ENCODE data around the gene IL17RE. TPM values are rescaled to one million over a fixed set of nuclear protein-coding genes. Genes with fewer than 3 reads are reported as not detected.

The IL17RE gene
- total and polyA plus RNA-seq, 2 of the 13 experiments (the other 11 are each of a cell fraction or from before 2014, with no cell fraction given): 14.5 to 24.1 TPM

DNA sequence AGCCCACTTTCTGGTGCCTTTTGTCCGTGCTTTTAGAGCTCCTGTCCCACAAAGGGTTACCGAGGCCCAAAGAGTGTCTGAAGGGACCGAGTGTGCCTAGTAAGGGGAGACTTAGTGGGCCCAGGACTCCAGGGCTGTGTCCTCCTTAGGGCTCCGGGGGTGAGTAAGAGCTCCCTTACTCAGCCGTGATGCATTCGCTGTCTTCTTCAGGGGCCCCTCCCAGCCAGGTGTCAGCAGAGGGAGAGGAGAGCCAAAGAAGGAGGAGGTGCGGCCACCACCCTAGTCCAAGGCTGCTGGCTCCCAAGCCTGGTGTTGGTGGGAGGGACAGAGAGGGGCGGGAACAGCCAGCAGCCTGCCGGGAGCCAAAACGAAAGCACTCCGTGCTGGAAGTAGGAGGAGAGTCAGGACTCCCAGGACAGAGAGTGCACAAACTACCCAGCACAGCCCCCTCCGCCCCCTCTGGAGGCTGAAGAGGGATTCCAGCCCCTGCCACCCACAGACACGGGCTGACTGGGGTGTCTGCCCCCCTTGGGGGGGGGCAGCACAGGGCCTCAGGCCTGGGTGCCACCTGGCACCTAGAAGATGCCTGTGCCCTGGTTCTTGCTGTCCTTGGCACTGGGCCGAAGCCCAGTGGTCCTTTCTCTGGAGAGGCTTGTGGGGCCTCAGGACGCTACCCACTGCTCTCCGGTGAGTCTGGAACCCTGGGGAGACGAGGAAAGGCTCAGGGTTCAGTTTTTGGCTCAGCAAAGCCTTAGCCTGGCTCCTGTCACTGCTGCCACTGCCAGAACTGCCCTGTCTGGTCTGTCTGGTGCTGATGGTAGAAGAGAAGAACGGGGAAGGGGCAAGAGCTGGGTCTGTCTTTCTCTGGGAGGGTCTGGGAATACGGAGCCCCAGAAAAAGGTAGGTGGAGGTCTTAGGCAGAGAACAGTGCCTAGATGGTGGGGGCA is 14.4 kb downstream of the IL17RE start, which contains the start of gene IL17RC (continued):
- TF ChIP-seq, protein P1, sequence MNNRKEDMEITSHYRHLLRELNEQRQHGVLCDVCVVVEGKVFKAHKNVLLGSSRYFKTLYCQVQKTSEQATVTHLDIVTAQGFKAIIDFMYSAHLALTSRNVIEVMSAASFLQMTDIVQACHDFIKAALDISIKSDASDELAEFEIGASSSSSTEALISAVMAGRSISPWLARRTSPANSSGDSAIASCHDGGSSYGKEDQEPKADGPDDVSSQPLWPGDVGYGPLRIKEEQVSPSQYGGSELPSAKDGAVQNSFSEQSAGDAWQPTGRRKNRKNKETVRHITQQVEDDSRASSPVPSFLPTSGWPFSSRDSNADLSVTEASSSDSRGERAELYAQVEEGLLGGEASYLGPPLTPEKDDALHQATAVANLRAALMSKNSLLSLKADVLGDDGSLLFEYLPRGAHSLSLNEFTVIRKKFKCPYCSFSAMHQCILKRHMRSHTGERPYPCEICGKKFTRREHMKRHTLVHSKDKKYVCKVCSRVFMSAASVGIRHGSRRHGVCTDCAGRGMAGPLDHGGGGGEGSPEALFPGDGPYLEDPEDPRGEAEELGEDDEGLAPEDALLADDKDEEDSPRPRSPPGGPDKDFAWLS (CRISPR knock-in tag; IDR thresholded peaks at IDR 0.05; ENCODE audit: borderline replicate concordance): no peak
- TF ChIP-seq ZNF431 (CRISPR knock-in tag; IDR thresholded peaks at IDR 0.05; ENCODE audit: borderline replicate concordance, low read depth): no peak
- no peak for TF ChIP-seq ATF7 (IDR thresholded peaks at IDR 0.05)
- TF ChIP-seq ATF7 (CRISPR knock-in tag; IDR thresholded peaks at IDR 0.05): no peak
- no peak for TF ChIP-seq TGIF2 (CRISPR knock-in tag; IDR thresholded peaks at IDR 0.05)
- 0 out of 2 replicates have a peak, but pooled peaks have one; percentile 11 for TF ChIP-seq ZNF263 (CRISPR knock-in tag; IDR thresholded peaks at IDR 0.05)
- no peak for TF ChIP-seq ZNF326 (CRISPR knock-in tag; IDR thresholded peaks at IDR 0.05; ENCODE audit: borderline replicate concordance)
- no peak for TF ChIP-seq ZNF343 (CRISPR knock-in tag; IDR thresholded peaks at IDR 0.05)
- TF ChIP-seq, protein P2, sequence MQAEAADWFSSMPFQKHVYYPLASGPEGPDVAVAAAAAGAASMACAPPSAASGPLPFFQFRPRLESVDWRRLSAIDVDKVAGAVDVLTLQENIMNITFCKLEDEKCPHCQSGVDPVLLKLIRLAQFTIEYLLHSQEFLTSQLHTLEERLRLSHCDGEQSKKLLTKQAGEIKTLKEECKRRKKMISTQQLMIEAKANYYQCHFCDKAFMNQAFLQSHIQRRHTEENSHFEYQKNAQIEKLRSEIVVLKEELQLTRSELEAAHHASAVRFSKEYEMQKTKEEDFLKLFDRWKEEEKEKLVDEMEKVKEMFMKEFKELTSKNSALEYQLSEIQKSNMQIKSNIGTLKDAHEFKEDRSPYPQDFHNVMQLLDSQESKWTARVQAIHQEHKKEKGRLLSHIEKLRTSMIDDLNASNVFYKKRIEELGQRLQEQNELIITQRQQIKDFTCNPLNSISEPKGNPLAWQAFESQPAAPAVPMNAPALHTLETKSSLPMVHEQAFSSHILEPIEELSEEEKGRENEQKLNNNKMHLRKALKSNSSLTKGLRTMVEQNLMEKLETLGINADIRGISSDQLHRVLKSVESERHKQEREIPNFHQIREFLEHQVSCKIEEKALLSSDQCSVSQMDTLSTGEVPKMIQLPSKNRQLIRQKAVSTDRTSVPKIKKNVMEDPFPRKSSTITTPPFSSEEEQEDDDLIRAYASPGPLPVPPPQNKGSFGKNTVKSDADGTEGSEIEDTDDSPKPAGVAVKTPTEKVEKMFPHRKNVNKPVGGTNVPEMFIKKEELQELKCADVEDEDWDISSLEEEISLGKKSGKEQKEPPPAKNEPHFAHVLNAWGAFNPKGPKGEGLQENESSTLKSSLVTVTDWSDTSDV (CRISPR knock-in tag; IDR thresholded peaks at IDR 0.05): no peak; the same call in 1 of the 2 replicates
- TF ChIP-seq ZNF441 (CRISPR knock-in tag; IDR thresholded peaks at IDR 0.05; ENCODE audit: borderline replicate concordance): no peak
- TF ChIP-seq, protein P3, sequence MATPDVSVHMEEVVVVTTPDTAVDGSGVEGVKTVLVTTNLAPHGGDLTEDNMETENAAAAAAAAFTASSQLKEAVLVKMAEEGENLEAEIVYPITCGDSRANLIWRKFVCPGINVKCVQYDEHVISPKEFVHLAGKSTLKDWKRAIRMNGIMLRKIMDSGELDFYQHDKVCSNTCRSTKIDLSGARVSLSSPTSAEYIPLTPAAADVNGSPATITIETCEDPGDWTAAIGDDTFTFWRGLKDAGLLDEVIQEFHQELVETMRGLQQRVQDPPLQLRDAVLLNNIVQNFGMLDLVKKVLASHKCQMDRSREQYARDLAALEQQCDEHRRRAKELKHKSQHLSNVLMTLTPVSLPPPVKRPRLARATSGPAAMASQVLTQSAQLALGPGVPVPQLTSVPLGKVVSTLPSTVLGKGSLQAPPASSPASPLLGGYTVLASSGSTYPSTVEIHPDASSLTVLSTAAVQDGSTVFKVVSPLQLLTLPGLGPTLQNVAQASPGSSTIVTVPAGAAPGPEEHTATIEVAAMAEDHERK (CRISPR knock-in tag; IDR thresholded peaks at IDR 0.05; ENCODE audit: low read depth): no peak
- TF ChIP-seq, protein P4, sequence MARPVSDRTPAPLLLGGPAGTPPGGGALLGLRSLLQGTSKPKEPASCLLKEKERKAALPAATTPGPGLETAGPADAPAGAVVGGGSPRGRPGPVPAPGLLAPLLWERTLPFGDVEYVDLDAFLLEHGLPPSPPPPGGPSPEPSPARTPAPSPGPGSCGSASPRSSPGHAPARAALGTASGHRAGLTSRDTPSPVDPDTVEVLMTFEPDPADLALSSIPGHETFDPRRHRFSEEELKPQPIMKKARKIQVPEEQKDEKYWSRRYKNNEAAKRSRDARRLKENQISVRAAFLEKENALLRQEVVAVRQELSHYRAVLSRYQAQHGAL (CRISPR knock-in tag; IDR thresholded peaks at IDR 0.05; ENCODE audit: not compliant biosample characterization): no peak
- no peak for TF ChIP-seq PRMT3 (CRISPR knock-in tag; IDR thresholded peaks at IDR 0.05; ENCODE audit: borderline replicate concordance, low read depth)
- no peak for TF ChIP-seq PPARG (CRISPR knock-in tag; conservative IDR thresholded peaks at IDR 0.05)
- no peak for TF ChIP-seq HMGA1 (CRISPR knock-in tag; conservative IDR thresholded peaks at IDR 0.05)
- TF ChIP-seq, protein P5, sequence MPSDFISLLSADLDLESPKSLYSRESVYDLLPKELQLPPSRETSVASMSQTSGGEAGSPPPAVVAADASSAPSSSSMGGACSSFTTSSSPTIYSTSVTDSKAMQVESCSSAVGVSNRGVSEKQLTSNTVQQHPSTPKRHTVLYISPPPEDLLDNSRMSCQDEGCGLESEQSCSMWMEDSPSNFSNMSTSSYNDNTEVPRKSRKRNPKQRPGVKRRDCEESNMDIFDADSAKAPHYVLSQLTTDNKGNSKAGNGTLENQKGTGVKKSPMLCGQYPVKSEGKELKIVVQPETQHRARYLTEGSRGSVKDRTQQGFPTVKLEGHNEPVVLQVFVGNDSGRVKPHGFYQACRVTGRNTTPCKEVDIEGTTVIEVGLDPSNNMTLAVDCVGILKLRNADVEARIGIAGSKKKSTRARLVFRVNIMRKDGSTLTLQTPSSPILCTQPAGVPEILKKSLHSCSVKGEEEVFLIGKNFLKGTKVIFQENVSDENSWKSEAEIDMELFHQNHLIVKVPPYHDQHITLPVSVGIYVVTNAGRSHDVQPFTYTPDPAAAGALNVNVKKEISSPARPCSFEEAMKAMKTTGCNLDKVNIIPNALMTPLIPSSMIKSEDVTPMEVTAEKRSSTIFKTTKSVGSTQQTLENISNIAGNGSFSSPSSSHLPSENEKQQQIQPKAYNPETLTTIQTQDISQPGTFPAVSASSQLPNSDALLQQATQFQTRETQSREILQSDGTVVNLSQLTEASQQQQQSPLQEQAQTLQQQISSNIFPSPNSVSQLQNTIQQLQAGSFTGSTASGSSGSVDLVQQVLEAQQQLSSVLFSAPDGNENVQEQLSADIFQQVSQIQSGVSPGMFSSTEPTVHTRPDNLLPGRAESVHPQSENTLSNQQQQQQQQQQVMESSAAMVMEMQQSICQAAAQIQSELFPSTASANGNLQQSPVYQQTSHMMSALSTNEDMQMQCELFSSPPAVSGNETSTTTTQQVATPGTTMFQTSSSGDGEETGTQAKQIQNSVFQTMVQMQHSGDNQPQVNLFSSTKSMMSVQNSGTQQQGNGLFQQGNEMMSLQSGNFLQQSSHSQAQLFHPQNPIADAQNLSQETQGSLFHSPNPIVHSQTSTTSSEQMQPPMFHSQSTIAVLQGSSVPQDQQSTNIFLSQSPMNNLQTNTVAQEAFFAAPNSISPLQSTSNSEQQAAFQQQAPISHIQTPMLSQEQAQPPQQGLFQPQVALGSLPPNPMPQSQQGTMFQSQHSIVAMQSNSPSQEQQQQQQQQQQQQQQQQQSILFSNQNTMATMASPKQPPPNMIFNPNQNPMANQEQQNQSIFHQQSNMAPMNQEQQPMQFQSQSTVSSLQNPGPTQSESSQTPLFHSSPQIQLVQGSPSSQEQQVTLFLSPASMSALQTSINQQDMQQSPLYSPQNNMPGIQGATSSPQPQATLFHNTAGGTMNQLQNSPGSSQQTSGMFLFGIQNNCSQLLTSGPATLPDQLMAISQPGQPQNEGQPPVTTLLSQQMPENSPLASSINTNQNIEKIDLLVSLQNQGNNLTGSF (CRISPR knock-in tag; IDR thresholded peaks at IDR 0.05): no peak

Data from HepG2 (cell line).